T-cell (primary cell): Measurements from ENCODE around the gene THOP1. TPM values are rescaled to one million over a fixed set of nuclear protein-coding genes. Genes with fewer than 3 reads are reported as not detected.

Experiments
- ATAC-seq, 4 experiments: fragments of 200-7000 bp in 3 of 4; fragments of 150-1000 bp in 1 of 4; cut with Tn5 transposase; replicated peaks in 1 of 4; 1 replicate in 3 of 4; 2 replicates in 1 of 4; pipeline ENCODE4 v1.10.0; 2021; ENCODE audit warnings: moderate library complexity in 3 of 4, mild to moderate bottlenecking in 2 of 4, moderate number of reproducible peaks in 1 of 4
- CTCF ChIA-PET, 2 donors: fragments of 300-600 bp; sonication (Branson Sonifier 250); formaldehyde crosslinking; loops; one replicate each; lab custom pipeline; 2022; ENCODE audit warnings: antibody characterized with exemption in 2 of 2; lab: Charles Lee
- POLR2A ChIA-PET, 2 donors: fragments of 300-600 bp; sonication (Branson Sonifier 250); formaldehyde crosslinking; loops; one replicate each; lab custom pipeline; 2022; ENCODE audit warnings: antibody characterized with exemption in 2 of 2; lab: Charles Lee
- DNase-seq, 35 experiments: peaks; one replicate each; pipeline versions ENCODE4 v3.0.0 to v3.0.0-alpha.2; 2013 to 2023
- H3K27ac ChIP-seq: one replicate; pipeline ENCODE4 v1.5.1; 2013; ENCODE audit warnings: low read length
- H3K27me3 ChIP-seq, 2 experiments: replicated peaks in 1 of 2; 1 replicate in 1 of 2; 2 replicates in 1 of 2; pipeline versions ENCODE4 v1.6.1 to v1.7.0; 2013; ENCODE audit warnings: low read length in 1 of 2, mixed read lengths in 1 of 2; ENCODE audit not compliant: control insufficient read depth in 2 of 2, insufficient read depth in 2 of 2; ENCODE audit errors: extremely low read depth in 1 of 2
- H3K36me3 ChIP-seq, 2 donors: 1 replicate in 1 of 2; 2 replicates in 1 of 2; pipeline versions ENCODE4 v1.6.1 to v1.7.0; 2013; ENCODE audit warnings: low read length in 1 of 2; ENCODE audit not compliant: control insufficient read depth in 2 of 2, insufficient read depth in 1 of 2; ENCODE audit errors: extremely low read depth in 1 of 2
- H3K4me1 ChIP-seq, 2 experiments: 1 replicate in 1 of 2; 2 replicates in 1 of 2; pipeline versions ENCODE4 v1.6.1 to v1.7.0; 2013; ENCODE audit warnings: low read length in 2 of 2, mixed read lengths in 1 of 2; ENCODE audit not compliant: insufficient read depth in 2 of 2, control insufficient read depth in 1 of 2; ENCODE audit errors: extremely low read depth in 1 of 2
- H3K4me3 ChIP-seq, 2 donors: 1 replicate in 1 of 2; 2 replicates in 1 of 2; pipeline versions ENCODE4 v1.5.1 to v1.7.0; 2013; ENCODE audit warnings: mild to moderate bottlenecking in 2 of 2, low read length in 1 of 2, moderate library complexity in 1 of 2; ENCODE audit not compliant: control insufficient read depth in 1 of 2; ENCODE audit errors: extremely low read depth in 1 of 2
- H3K9me3 ChIP-seq: 2 replicates; pipeline ENCODE4 v1.7.0; 2013
- H3K27ac Mint-ChIP-seq, 2 donors: one replicate each; pipeline ENCODE4 v1.8.0; 2020 to 2021; ENCODE audit warnings: mild to moderate bottlenecking in 2 of 2, mixed read lengths in 2 of 2
- H3K27me3 Mint-ChIP-seq, 2 donors: one replicate each; pipeline ENCODE4 v1.8.0; 2021 to 2022; ENCODE audit warnings: mixed read lengths in 2 of 2
- H3K36me3 Mint-ChIP-seq: one replicate; pipeline ENCODE4 v1.8.0; 2021; ENCODE audit warnings: mixed read lengths
- H3K4me1 Mint-ChIP-seq, 3 donors: one replicate each; pipeline ENCODE4 v1.8.0; 2020 to 2022; ENCODE audit warnings: mixed read lengths in 3 of 3, mild to moderate bottlenecking in 1 of 3
- H3K4me3 Mint-ChIP-seq, 3 donors: one replicate each; pipeline ENCODE4 v1.8.0; 2020 to 2022; ENCODE audit warnings: mild to moderate bottlenecking in 3 of 3, mixed read lengths in 3 of 3, moderate library complexity in 3 of 3
- H3K9me3 Mint-ChIP-seq, 3 donors: one replicate each; pipeline ENCODE4 v1.8.0; 2020 to 2022; ENCODE audit warnings: mixed read lengths in 3 of 3
- WGBS: methylation state at CpG from one replicate; pipeline ENCODE4 v1.1.5; 2013; ENCODE audit warnings: missing lambda C conversion rate; ENCODE audit not compliant: insufficient coverage; 5-methylcytosine and 5-hydroxymethylcytosine counted together
- total RNA-seq, 35 experiments: library from RNA in 6 of 35; stranded (reverse) in 6 of 35; fragments of 120-200 nt in 1 of 35; gene quantifications; one replicate each; pipeline versions ENCODE4 v1.2.1 to v1.2.4 and lab custom pipeline; 2013 to 2026

The THOP1 gene
- total RNA-seq, 5 donors from 2014 or later (not counting 1 experiment from before 2014, with no cell fraction given): 30.8 to 46.6 (median 41.9) TPM

- Histone ChIP-seq H3K4me1 (no peaks in the 10 kb centered on the region), H3K9me3 (no peaks in the 10 kb centered on the region), H3K27ac (no peak overlapping the region), H3K4me3 (no peak overlapping the region), H3K36me3 (peaks cover 19 to 22% of the 10 kb centered on the region in 2 donors), H3K27me3 (no peaks in the 10 kb centered on the region)
- H3K9me3 Mint-ChIP-seq: no peaks in the 10 kb centered on the region
- ATAC-seq (no peak), DNase-seq (no peak)
- H3K4me3 Mint-ChIP-seq: no peak overlapping the region
- no peak overlapping the region for H3K27ac Mint-ChIP-seq
- WGBS: 96% methylated on average over 35 of the region's 37 CpGs
- H3K27me3 Mint-ChIP-seq: no peaks in the 10 kb centered on the region
- H3K36me3 Mint-ChIP-seq: peaks cover 8% of the 10 kb centered on the region
- H3K4me1 Mint-ChIP-seq: peaks cover 0 to 4% (median 3%) of the 10 kb centered on the region in 3 donors
- ChIA-PET POLR2A (no interaction called here), CTCF (no interaction called here)
These were observed 27.3 kb downstream of the THOP1 start for GRCh38 chr19:2812414-2813234.

GRCh38 chr19:2813235-2814160, 28.2 kb downstream of the THOP1 start:
- Histone ChIP-seq H3K27me3 (no peaks in the 10 kb centered on the region), H3K36me3 (peaks cover 12 to 15% of the 10 kb centered on the region in 2 donors), H3K27ac (no peak overlapping the region), H3K9me3 (no peaks in the 10 kb centered on the region), H3K4me1 (no peaks in the 10 kb centered on the region), H3K4me3 (no peak overlapping the region)
- POLR2A ChIA-PET: interaction anchor here in 1 of 2 donors (0.5 kb wide), 1 partner anchor 1727 kb away, joined by 3 read pairs; the partner anchor contains the start of gene LRG1
- H3K4me1 Mint-ChIP-seq: peaks cover 0 to 4% (median 3%) of the 10 kb centered on the region in 3 donors
- no peak overlapping the region for H3K27ac Mint-ChIP-seq
- DNase-seq (no peak), ATAC-seq (no peak)
- H3K27me3 Mint-ChIP-seq: no peaks in the 10 kb centered on the region
- H3K4me3 Mint-ChIP-seq: no peak overlapping the region
- H3K36me3 Mint-ChIP-seq: peaks cover 8% of the 10 kb centered on the region
- CTCF ChIA-PET: no interaction called here
- H3K9me3 Mint-ChIP-seq: no peaks in the 10 kb centered on the region
- WGBS: 96% methylated on average over 31 of the region's 35 CpGs

- H3K36me3 ChIP-seq: peaks cover 4 to 15% of the 10 kb centered on the region in 2 donors
- H3K27me3 ChIP-seq: no peaks in the 10 kb centered on the region
- no peaks in the 10 kb centered on the region for H3K9me3 Mint-ChIP-seq
- no peaks in the 10 kb centered on the region for H3K9me3 ChIP-seq
- no peak for ATAC-seq
- POLR2A ChIA-PET: no interaction called here
- peaks cover 0 to 3% (median 1%) of the 10 kb centered on the region in 3 donors for H3K4me1 Mint-ChIP-seq
- H3K4me3 Mint-ChIP-seq: no peak overlapping the region
- no peak overlapping the region for H3K27ac Mint-ChIP-seq
- H3K27ac ChIP-seq: no peak overlapping the region
- DNase-seq: no peak
- H3K4me1 ChIP-seq: peaks cover 0 to 4% of the 10 kb centered on the region in 2 experiments
- WGBS: 93% methylated on average over 11 of the region's 11 CpGs
- CTCF ChIA-PET: no interaction called here
- H3K36me3 Mint-ChIP-seq: no peaks in the 10 kb centered on the region
- H3K4me3 ChIP-seq: no peak overlapping the region
- no peaks in the 10 kb centered on the region for H3K27me3 Mint-ChIP-seq
These were observed 29.1 kb downstream of the THOP1 start for GRCh38 chr19:2814426-2814825.

GRCh38 chr19:2815191-2815614, 29.9 kb downstream of the THOP1 start:
- ChIA-PET CTCF (no interaction called here), POLR2A (no interaction called here)
- H3K4me1 Mint-ChIP-seq: peaks cover 0 to 5% (median 2%) of the 10 kb centered on the region in 3 donors
- no peaks in the 10 kb centered on the region for H3K36me3 Mint-ChIP-seq
- Histone ChIP-seq H3K27me3 (no peaks in the 10 kb centered on the region), H3K36me3 (peaks cover 4 to 15% of the 10 kb centered on the region in 2 donors), H3K27ac (no peak overlapping the region), H3K9me3 (no peaks in the 10 kb centered on the region), H3K4me3 (no peak overlapping the region), H3K4me1 (peaks cover under 1 to 8% of the 10 kb centered on the region in 2 experiments)
- H3K27ac Mint-ChIP-seq: no peak overlapping the region
- H3K9me3 Mint-ChIP-seq: no peaks in the 10 kb centered on the region
- H3K27me3 Mint-ChIP-seq: no peaks in the 10 kb centered on the region
- ATAC-seq (no peak), DNase-seq (no peak)
- WGBS: 97% methylated on average over 7 of the region's 13 CpGs
- no peak overlapping the region for H3K4me3 Mint-ChIP-seq

GRCh38 chr19:2815923-2816322, 30.6 kb downstream of the THOP1 start:
- ChIA-PET CTCF (interaction anchor here in 1 of 2 donors (0.6 kb wide), 1 partner anchor 56 kb away, joined by 6 read pairs; no protein-coding TSS in a partner anchor), POLR2A (no interaction called here)
- Mint-ChIP-seq H3K27me3 (no peaks in the 10 kb centered on the region), H3K4me3 (no peak overlapping the region), H3K4me1 (peaks cover 3 to 9% (median 3%) of the 10 kb centered on the region in 3 donors), H3K27ac (no peak overlapping the region), H3K9me3 (no peaks in the 10 kb centered on the region), H3K36me3 (no peaks in the 10 kb centered on the region)
- Histone ChIP-seq H3K27ac (no peak overlapping the region), H3K36me3 (peaks cover 0 to 10% of the 10 kb centered on the region in 2 donors), H3K4me1 (peaks cover 4 to 15% of the 10 kb centered on the region in 2 experiments), H3K27me3 (no peaks in the 10 kb centered on the region), H3K4me3 (no peak overlapping the region), H3K9me3 (no peaks in the 10 kb centered on the region)
- 91% methylated on average over 14 of the region's 15 CpGs for WGBS
- DNase-seq (no peak), ATAC-seq (no peak)

- Mint-ChIP-seq H3K4me1 (peaks cover 3 to 14% (median 6%) of the 10 kb centered on the region in 3 donors), H3K36me3 (no peaks in the 10 kb centered on the region), H3K27ac (no peak overlapping the region), H3K27me3 (no peaks in the 10 kb centered on the region), H3K4me3 (no peak overlapping the region), H3K9me3 (no peaks in the 10 kb centered on the region)
- Histone ChIP-seq H3K27me3 (no peaks in the 10 kb centered on the region), H3K4me3 (no peak overlapping the region), H3K9me3 (no peaks in the 10 kb centered on the region), H3K27ac (no peak overlapping the region), H3K36me3 (peaks cover 0 to 5% of the 10 kb centered on the region in 2 donors), H3K4me1 (peaks cover 4 to 18% of the 10 kb centered on the region in 2 experiments)
- CTCF ChIA-PET: no interaction called here
- DNase-seq (no peak), ATAC-seq (no peak)
- WGBS: 87% methylated on average over 3 of the region's 16 CpGs
- POLR2A ChIA-PET: no interaction called here
These were observed 31.3 kb downstream of the THOP1 start for GRCh38 chr19:2816641-2817040.
